Heart left ventricle (tissue), 16 donors: ENCODE data around the gene GALNT18. TPM values are rescaled to one million over a fixed set of nuclear protein-coding genes. Genes with fewer than 3 reads are reported as not detected.

Experiments
- ATAC-seq, 4 donors: fragments of 200-7000 bp; cut with Tn5 transposase; one replicate each; pipeline ENCODE4 v1.9.1; 2020 to 2022; ENCODE audit warnings: moderate library complexity in 4 of 4, mild to moderate bottlenecking in 3 of 4, moderate number of reproducible peaks in 1 of 4
- DNase-seq, 5 donors: peaks; one replicate each; pipeline ENCODE4 v3.0.0-alpha.2; 2020
- H3K27ac ChIP-seq, 12 donors: fragments of 200-600 bp; sonication (generic) in 4 of 12; one replicate each; pipeline versions ENCODE4 v1.5.0 to v1.8.0; 2016 to 2022; ENCODE audit warnings: mild to moderate bottlenecking in 2 of 12
- H3K27me3 ChIP-seq, 9 donors: fragments of 200-600 bp; sonication (generic) in 2 of 9; one replicate each; pipeline versions ENCODE4 v1.5.1 to v1.8.0; 2016 to 2022; ENCODE audit warnings: mild to moderate bottlenecking in 3 of 9
- H3K36me3 ChIP-seq, 9 donors: fragments of 200-600 bp; sonication (generic) in 2 of 9; one replicate each; pipeline versions ENCODE4 v1.5.0 to v1.8.0; 2018 to 2022; ENCODE audit warnings: mild to moderate bottlenecking in 2 of 9
- H3K4me1 ChIP-seq, 12 donors: fragments of 200-600 bp; sonication (generic) in 4 of 12; one replicate each; pipeline versions ENCODE4 v1.5.0 to v1.8.0; 2016 to 2022; ENCODE audit warnings: mild to moderate bottlenecking in 3 of 12
- H3K4me3 ChIP-seq, 12 donors: fragments of 200-600 bp; sonication (generic) in 4 of 12; one replicate each; pipeline versions ENCODE4 v1.5.0 to v1.8.0; 2017 to 2022; ENCODE audit warnings: mild to moderate bottlenecking in 9 of 12, moderate library complexity in 4 of 12
- H3K9me3 ChIP-seq, 12 donors: fragments of 200-600 bp; sonication (generic) in 4 of 12; one replicate each; pipeline versions ENCODE4 v1.5.0 to v1.8.0; 2016 to 2022; ENCODE audit warnings: mild to moderate bottlenecking in 1 of 12
- CTCF ChIP-seq, 12 donors: fragments of 200-600 bp; sonication (generic) in 4 of 12; IDR thresholded peaks; one replicate each; pipeline versions ENCODE4 v1.5.0 to v1.8.0; 2018 to 2022; ENCODE audit warnings: antibody characterized with exemption in 12 of 12, mild to moderate bottlenecking in 5 of 12
- POLR2A ChIP-seq, 2 donors: fragments of 450-650 bp; IDR thresholded peaks; one replicate each; pipeline ENCODE4 v1.6.1; 2017; ENCODE audit warnings: antibody characterized with exemption in 2 of 2, mild to moderate bottlenecking in 2 of 2, moderate library complexity in 2 of 2
- WGBS, 4 donors: extraction: QIAGEN DNeasy Blood & Tissue Kit in 2 of 4; methylation state at CpG; one replicate each; pipeline versions ENCODE4 v1.1.5 to v1.1.7; 2013 to 2018; 5-methylcytosine and 5-hydroxymethylcytosine counted together
- intact Hi-C, 10 donors: fragments of 100-400 bp; cut with DNase I; formaldehyde crosslinking; loops; one replicate each; pipeline versions ENCODE4 v1.11.1 to v1.14.2; 2022
- polyA plus RNA-seq, 2 donors: library from polyadenylated mRNA; stranded (reverse); fragments of 200-250 nt; gene quantifications; one replicate each; pipeline ENCODE4 v1.2.3, GENCODE V29; 2013
- total RNA-seq, 9 donors: library from RNA; depleted of rRNA in 2 of 9; stranded (reverse); fragments of >200 nt in 2 of 9; fragmentation: NEBNext Ultra II Directional in 3 of 9; extraction: Animal tissue kit (Norgen Biotek cat#: 25700) in 3 of 9; gene quantifications; one replicate each; pipeline versions ENCODE4 v1.1.0 to v1.2.4, GENCODE V29; 2016 to 2023
- donor health status: ischemic (EF 13 %, LVEDD 7.1; RV severe dilation, severe dysfunction).
- donor health status: healthy with polysubstance abuse.
- donor health status: DM: no; HTN: yes; CAD: no.
- donor health status: DM: no; HTN: no; CAD: no.
- donor health status: ischemic (EF 25% LVEDD 6.9; RV normal size, moderate dysfunction).
- donor health status: ischemic (EF 25% LVEDD 5.7; RV mildly dilated, moderate dysfunction).
- donor health status: healthy.
- donor health status: DM: yes; HTN: yes; CAD: no.
- donor health status: ischemic (EF 35%, LVEDD 5.7; RV mildly dilated, moderate dysfunction).
- donor health status: nonischemic (EF 11% LVEDD 7.7; RV severe dilation, severe dysfunction).
- donor health status: DM: yes; HTN: yes; CAD: no.
- donor health status: PGD.
- donor health status: ischemic (EF 29% LVEDD 5.4; RV normal size, mild dysfunction).
- donor health status: nonischemic (EF 23%, LVEDD 6.1; RV moderate dilation, normal function).

GALNT18 gene
- total and polyA plus RNA-seq, 11 donors = 9.0 to 31.8 (median 17.3) TPM

- TF ChIP-seq CTCF (IDR thresholded peaks at IDR 0.05) (peak in 5 of 12 donors; percentile 7 to 29 (median 26)), POLR2A (IDR thresholded peaks at IDR 0.05) (no peak)
- Histone ChIP-seq H3K27me3 (peaks cover 0 to under 1% (median 0%) of the 10 kb centered on the region in 9 donors), H3K9me3 (no peaks in the 10 kb centered on the region), H3K4me1 (peaks cover 0 to 8% (median 0%) of the 10 kb centered on the region in 12 donors), H3K27ac (no peak overlapping the region), H3K4me3 (no peak overlapping the region), H3K36me3 (no peaks in the 10 kb centered on the region)
- intact Hi-C loops = no loop called here
- DNase-seq = no peak
- WGBS, 4 donors = 87 to 92% (median 91%) methylated on average over 3 of the region's 3 CpGs
- no peak for ATAC-seq
These were observed 38.0 kb upstream of the GALNT18 start for GRCh38 chr11:11659567-11660362.

- intact Hi-C loops = no loop called here
- 51 to 65% (median 56%) methylated on average over 4 to 6 of the region's 6 CpGs for WGBS, 4 donors
- Histone ChIP-seq H3K4me3 (no peak overlapping the region), H3K4me1 (peaks cover 0 to 8% (median 0%) of the 10 kb centered on the region in 12 donors), H3K9me3 (no peaks in the 10 kb centered on the region), H3K27ac (no peak overlapping the region), H3K27me3 (no peaks in the 10 kb centered on the region), H3K36me3 (no peaks in the 10 kb centered on the region)
- TF ChIP-seq CTCF (IDR thresholded peaks at IDR 0.05) (no peak), POLR2A (IDR thresholded peaks at IDR 0.05) (no peak)
- ATAC-seq (peak in 2 of 4 donors; percentile 15 to 58), DNase-seq (no peak)
These were observed 35.6 kb upstream of the GALNT18 start for GRCh38 chr11:11657218-11657955.

- 49 to 62% (median 59%) methylated on average over 1 of the region's 1 CpG for WGBS, 4 donors
- peak overlapping the region in 1 of 12 donors; percentile 15 for H3K27ac ChIP-seq
- no peaks in the 10 kb centered on the region for H3K4me1 ChIP-seq
- no peak overlapping the region for H3K4me3 ChIP-seq
- peaks cover 0 to 9% (median 0%) of the 10 kb centered on the region in 12 donors for H3K9me3 ChIP-seq
- DNase-seq (no peak), ATAC-seq (peak in 2 of 4 donors; percentile 34 to 80)
- intact Hi-C loops = no loop called here
- H3K27me3 ChIP-seq = no peaks in the 10 kb centered on the region
- no peaks in the 10 kb centered on the region for H3K36me3 ChIP-seq
- no peak for TF ChIP-seq CTCF (IDR thresholded peaks at IDR 0.05)
- no peak for TF ChIP-seq POLR2A (IDR thresholded peaks at IDR 0.05)
These were observed 19.8 kb upstream of the GALNT18 start for GRCh38 chr11:11641581-11641980.

GRCh38 chr11:11640996-11641395, 19.2 kb upstream of the GALNT18 start:
- DNase-seq = no peak
- TF ChIP-seq CTCF (IDR thresholded peaks at IDR 0.05) (no peak), POLR2A (IDR thresholded peaks at IDR 0.05) (no peak)
- H3K36me3 ChIP-seq = no peaks in the 10 kb centered on the region
- no peak overlapping the region for H3K4me3 ChIP-seq
- H3K4me1 ChIP-seq = no peaks in the 10 kb centered on the region
- H3K27ac ChIP-seq = peak overlapping the region in 2 of 12 donors; percentile 4 to 15
- H3K9me3 ChIP-seq = peaks cover 0 to 9% (median 0%) of the 10 kb centered on the region in 12 donors
- intact Hi-C loops = no loop called here
- H3K27me3 ChIP-seq = no peaks in the 10 kb centered on the region
- WGBS, 4 donors = 89 to 95% (median 91%) methylated on average over 5 of the region's 5 CpGs
- peak in 1 of 4 donors; percentile 16 for ATAC-seq
